Measurements from ENCODE around the gene POU6F2.

The POU6F2 gene

GRCh38 chr7:39336442-39336841, 358.7 kb downstream of the POU6F2 start:
- no peak for TF ChIP-seq ZNF274 (IDR thresholded peaks at IDR 0.05; ENCODE audit: low read depth, low read length)
- no peak overlapping the region for H3K4me3 ChIP-seq (ENCODE audit: low read length)

- no peak for TF ChIP-seq ZNF274 (IDR thresholded peaks at IDR 0.05; ENCODE audit: low read depth, low read length)
- H3K4me3 ChIP-seq (ENCODE audit: low read length): no peak overlapping the region
Observed at GRCh38 chr7:39338716-39339115, 361.0 kb downstream of the POU6F2 start.

GRCh38 chr7:39339591-39339990, 361.9 kb downstream of the POU6F2 start:
- H3K4me3 ChIP-seq (ENCODE audit: low read length): no peak overlapping the region
- TF ChIP-seq ZNF274 (IDR thresholded peaks at IDR 0.05; ENCODE audit: low read depth, low read length): no peak

- no peak for TF ChIP-seq ZNF274 (IDR thresholded peaks at IDR 0.05; ENCODE audit: low read depth, low read length)
- H3K4me3 ChIP-seq (ENCODE audit: low read length): no peak overlapping the region
Observed at GRCh38 chr7:39341083-39341482, 363.4 kb downstream of the POU6F2 start.

- TF ChIP-seq ZNF274 (IDR thresholded peaks at IDR 0.05; ENCODE audit: low read depth, low read length): no peak
- H3K4me3 ChIP-seq (ENCODE audit: low read length): no peak overlapping the region
Observed at GRCh38 chr7:39342763-39343162, 365.1 kb downstream of the POU6F2 start.

- no peak overlapping the region for H3K4me3 ChIP-seq (ENCODE audit: low read length)
- TF ChIP-seq ZNF274 (IDR thresholded peaks at IDR 0.05; ENCODE audit: low read depth, low read length): no peak
Observed at GRCh38 chr7:39349452-39350123, 371.9 kb downstream of the POU6F2 start.

GRCh38 chr7:39353615-39354376, 376.1 kb downstream of the POU6F2 start:
- no peak overlapping the region for H3K4me3 ChIP-seq (ENCODE audit: low read length)
- no peak for TF ChIP-seq ZNF274 (IDR thresholded peaks at IDR 0.05; ENCODE audit: low read depth, low read length)

GRCh38 chr7:39355664-39356063, 378.0 kb downstream of the POU6F2 start:
- no peak for TF ChIP-seq ZNF274 (IDR thresholded peaks at IDR 0.05; ENCODE audit: low read depth, low read length)
- H3K4me3 ChIP-seq (ENCODE audit: low read length): no peak overlapping the region

GRCh38 chr7:39356172-39356925, 378.6 kb downstream of the POU6F2 start:
- TF ChIP-seq ZNF274 (IDR thresholded peaks at IDR 0.05; ENCODE audit: low read depth, low read length): no peak

GRCh38 chr7:39357648-39358047, 379.9 kb downstream of the POU6F2 start:
- H3K4me3 ChIP-seq (ENCODE audit: low read length): no peak overlapping the region
- no peak for TF ChIP-seq ZNF274 (IDR thresholded peaks at IDR 0.05; ENCODE audit: low read depth, low read length)

More at GRCh38 chr7:39356172-39356925, 378.6 kb downstream of the POU6F2 start:
- H3K4me3 ChIP-seq (ENCODE audit: low read length): no peak overlapping the region

GRCh38 chr7:39360038-39360437, 382.3 kb downstream of the POU6F2 start:
- H3K4me3 ChIP-seq (ENCODE audit: low read length): no peak overlapping the region
- no peak for TF ChIP-seq ZNF274 (IDR thresholded peaks at IDR 0.05; ENCODE audit: low read depth, low read length)

GRCh38 chr7:39360766-39361165, 383.1 kb downstream of the POU6F2 start:
- no peak for TF ChIP-seq ZNF274 (IDR thresholded peaks at IDR 0.05; ENCODE audit: low read depth, low read length)
- H3K4me3 ChIP-seq (ENCODE audit: low read length): no peak overlapping the region; the same call in 1 of the 2 replicates

GRCh38 chr7:39365751-39366295, 388.1 kb downstream of the POU6F2 start:
- no peak for TF ChIP-seq ZNF274 (IDR thresholded peaks at IDR 0.05; ENCODE audit: low read depth, low read length)
- H3K4me3 ChIP-seq (ENCODE audit: low read length): no peak overlapping the region

- no peak overlapping the region for H3K4me3 ChIP-seq (ENCODE audit: low read length)
- no peak for TF ChIP-seq ZNF274 (IDR thresholded peaks at IDR 0.05; ENCODE audit: low read depth, low read length)
Observed at GRCh38 chr7:39367451-39367850, 389.7 kb downstream of the POU6F2 start.

Data from GM08714 (cell line).